H9 (cell line): ENCODE data around the gene PRKAR1A. TPM values are rescaled to one million over a fixed set of nuclear protein-coding genes. Genes with fewer than 3 reads are reported as not detected.

Experiments
- DNase-seq: peaks from one replicate; pipeline ENCODE4 v3.0.0-alpha.2; 2017
- H2AFZ ChIP-seq: one replicate; pipeline ENCODE4 v1.6.1; 2013; ENCODE audit warnings: mild to moderate bottlenecking, low read length, control low read depth, moderate library complexity
- H2AK5ac ChIP-seq: 2 replicates; pipeline ENCODE4 v1.6.1; 2013; ENCODE audit warnings: low read length, control low read depth, mixed read lengths; ENCODE audit not compliant: insufficient read length
- H2BK120ac ChIP-seq: one replicate; pipeline ENCODE4 v1.6.1; 2013; ENCODE audit warnings: low read depth, mild to moderate bottlenecking, low read length, control low read depth, inconsistent platforms; ENCODE audit not compliant: poor library complexity, severe bottlenecking
- H2BK12ac ChIP-seq: 2 replicates; pipeline ENCODE4 v1.6.1; 2013; ENCODE audit warnings: low read length, control low read depth, mixed read lengths, low read depth; ENCODE audit not compliant: insufficient read length
- H2BK15ac ChIP-seq: 2 replicates; pipeline ENCODE4 v1.6.1; 2013; ENCODE audit warnings: low read depth, low read length, control low read depth
- H2BK20ac ChIP-seq: one replicate; pipeline ENCODE4 v1.6.1; 2013; ENCODE audit warnings: low read depth, mild to moderate bottlenecking, low read length, control low read depth, inconsistent platforms; ENCODE audit not compliant: poor library complexity, severe bottlenecking
- H2BK5ac ChIP-seq: 2 replicates; pipeline ENCODE4 v1.6.1; 2013; ENCODE audit warnings: low read length, control low read depth, mixed read lengths; ENCODE audit not compliant: insufficient read length
- H3K14ac ChIP-seq: 2 replicates; pipeline ENCODE4 v1.6.1; 2013; ENCODE audit warnings: low read length, control low read depth; ENCODE audit not compliant: insufficient read depth
- H3K18ac ChIP-seq: 2 replicates; pipeline ENCODE4 v1.6.1; 2013; ENCODE audit warnings: low read depth, mild to moderate bottlenecking, mixed read lengths, low read length, control low read depth; ENCODE audit not compliant: insufficient read length
- H3K23ac ChIP-seq: 2 replicates; pipeline ENCODE4 v1.6.1; 2013; ENCODE audit warnings: low read length, control low read depth, mixed read lengths, low read depth; ENCODE audit not compliant: insufficient read length
- H3K23me2 ChIP-seq: 2 replicates; pipeline ENCODE4 v1.6.1; 2013; ENCODE audit warnings: low read depth, mild to moderate bottlenecking, mixed read lengths, low read length, control low read depth; ENCODE audit not compliant: insufficient read length, poor library complexity, severe bottlenecking
- H3K27ac ChIP-seq: 2 replicates; pipeline ENCODE4 v1.5.1; 2013; ENCODE audit warnings: low read length, control low read depth, mixed read lengths, low read depth; ENCODE audit not compliant: insufficient read length
- H3K27me3 ChIP-seq: 2 replicates; pipeline ENCODE4 v1.6.1; 2013; ENCODE audit warnings: low read length, control low read depth, inconsistent platforms; ENCODE audit not compliant: insufficient read depth
- H3K4ac ChIP-seq: 2 replicates; pipeline ENCODE4 v1.6.1; 2013; ENCODE audit warnings: low read depth, mild to moderate bottlenecking, control low read depth, inconsistent platforms, low read length, moderate library complexity
- H3K4me1 ChIP-seq: 2 replicates; pipeline ENCODE4 v1.6.1; 2013; ENCODE audit warnings: low read length, control low read depth, inconsistent platforms; ENCODE audit not compliant: insufficient read depth
- H3K4me2 ChIP-seq: 2 replicates; pipeline ENCODE4 v1.6.1; 2013; ENCODE audit warnings: low read length, control low read depth, mixed read lengths; ENCODE audit not compliant: insufficient read length, insufficient read depth
- H3K56ac ChIP-seq: 2 replicates; pipeline ENCODE4 v1.6.1; 2013; ENCODE audit warnings: low read depth, mild to moderate bottlenecking, mixed read lengths, low read length, control low read depth; ENCODE audit not compliant: insufficient read length
- H3K79me1 ChIP-seq: 2 replicates; pipeline ENCODE4 v1.6.1; 2013; ENCODE audit warnings: low read depth, mild to moderate bottlenecking, moderate library complexity, low read length, control low read depth, inconsistent platforms; ENCODE audit not compliant: insufficient read depth, poor library complexity, severe bottlenecking
- H3K79me2 ChIP-seq: 2 replicates; pipeline ENCODE4 v1.6.1; 2013; ENCODE audit warnings: low read length, control low read depth, inconsistent platforms; ENCODE audit not compliant: insufficient read depth
- H3K9ac ChIP-seq: 2 replicates; pipeline ENCODE4 v1.6.1; 2013; ENCODE audit warnings: low read length, control low read depth, mixed read lengths; ENCODE audit not compliant: insufficient read length; ENCODE audit errors: extremely low read depth
- H3K9me3 ChIP-seq: one replicate; pipeline ENCODE4 v1.6.1; 2013; ENCODE audit warnings: low read depth, low read length, inconsistent platforms; ENCODE audit not compliant: control insufficient read depth
- H3T11ph ChIP-seq: one replicate; pipeline ENCODE4 v1.6.1; 2013; ENCODE audit warnings: mild to moderate bottlenecking, low read length, control low read depth, inconsistent platforms
- H4K20me1 ChIP-seq: one replicate; pipeline ENCODE4 v1.6.1; 2013; ENCODE audit not compliant: control insufficient read depth, insufficient read length, insufficient read depth
- H4K5ac ChIP-seq: 2 replicates; pipeline ENCODE4 v1.6.1; 2013; ENCODE audit warnings: low read depth, mild to moderate bottlenecking, mixed read lengths, low read length, control low read depth; ENCODE audit not compliant: insufficient read length
- H4K8ac ChIP-seq: replicated peaks from 2 replicates; pipeline ENCODE4 v1.6.1; 2013; ENCODE audit warnings: low read length, control low read depth, mixed read lengths, low read depth; ENCODE audit not compliant: insufficient read length
- H4K91ac ChIP-seq: 2 replicates; pipeline ENCODE4 v1.6.1; 2013; ENCODE audit warnings: low read depth, mild to moderate bottlenecking, moderate library complexity, mixed read lengths, low read length, control low read depth; ENCODE audit not compliant: insufficient read length
- H3K27ac Mint-ChIP-seq, 3 experiments: 2 replicates in 2 of 3; 3 replicates in 1 of 3; pipeline ENCODE4 v1.8.0; 2020 to 2021; ENCODE audit warnings: mixed read lengths in 3 of 3, mild to moderate bottlenecking in 1 of 3, moderate library complexity in 1 of 3
- H3K27me3 Mint-ChIP-seq: 2 replicates; pipeline ENCODE4 v1.8.0; 2021; ENCODE audit warnings: low read depth, mild to moderate bottlenecking, moderate library complexity, mixed read lengths
- H3K36me3 Mint-ChIP-seq, 3 experiments: 2 replicates in 2 of 3; 3 replicates in 1 of 3; pipeline ENCODE4 v1.8.0; 2020 to 2021; ENCODE audit warnings: low read depth in 3 of 3, mixed read lengths in 3 of 3; ENCODE audit not compliant: insufficient read depth in 1 of 3
- H3K4me1 Mint-ChIP-seq, 2 experiments: 2 replicates each; pipeline ENCODE4 v1.8.0; 2020; ENCODE audit warnings: mixed read lengths in 2 of 2
- H3K4me3 Mint-ChIP-seq, 2 experiments: 2 replicates in 1 of 2; 3 replicates in 1 of 2; pipeline ENCODE4 v1.8.0; 2020 to 2021; ENCODE audit warnings: mild to moderate bottlenecking in 2 of 2, mixed read lengths in 2 of 2, moderate library complexity in 1 of 2
- H3K9me3 Mint-ChIP-seq, 2 experiments: 2 replicates in 1 of 2; 3 replicates in 1 of 2; pipeline ENCODE4 v1.8.0; 2020; ENCODE audit warnings: mild to moderate bottlenecking in 2 of 2, mixed read lengths in 2 of 2, moderate library complexity in 1 of 2
- WGBS: extraction: QIAGEN DNeasy Blood & Tissue Kit; methylation state at CpG from one replicate; pipeline ENCODE4 v1.1.7; 2013; ENCODE audit warnings: missing lambda C conversion rate, low lambda C conversion rate, mixed read lengths; ENCODE audit not compliant: insufficient read length; ENCODE audit errors: extremely low coverage; 5-methylcytosine and 5-hydroxymethylcytosine counted together
- total RNA-seq: library from RNA; stranded (reverse); gene quantifications from 2 replicates; pipeline ENCODE4 v1.2.1, GENCODE V29; 2021
- TF ChIP-seq, protein P1 (sequence below): fragments of 200-600 bp; sonication (generic); conservative IDR thresholded peaks from 3 replicates; pipeline ENCODE4 v1.8.0; 2021; ENCODE audit warnings: antibody characterized with exemption, mild to moderate bottlenecking

PRKAR1A gene
- total RNA-seq, 1 experiment from 2014 or later: 171 TPM

DNA sequence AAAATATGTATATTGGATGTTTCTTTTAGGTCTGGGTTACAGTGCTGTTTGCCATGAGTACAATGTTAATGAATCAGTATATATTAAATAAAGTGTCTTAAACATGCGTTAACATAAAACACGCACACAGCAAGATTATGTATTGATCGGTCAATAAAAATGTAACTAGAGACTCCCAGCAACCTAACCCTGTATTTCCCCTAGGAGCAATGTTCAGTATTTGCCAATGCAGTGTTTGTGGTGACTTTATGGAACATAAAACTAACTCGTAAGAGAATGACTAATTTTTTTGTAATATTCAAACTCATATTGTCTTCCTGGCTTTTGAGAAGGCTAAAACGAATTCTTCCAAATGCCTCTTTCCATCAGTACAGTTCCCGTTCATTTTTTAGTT is 22.5 kb downstream of the PRKAR1A start:
- Histone ChIP-seq H2AFZ (no peak overlapping the region), H4K5ac (no peak overlapping the region), H4K8ac (no peak overlapping the region), H2BK5ac (no peak overlapping the region), H3K14ac (no peak overlapping the region), H3T11ph (no peak overlapping the region), H3K79me2 (no peaks in the 10 kb centered on the region), H4K20me1 (peaks cover 2% of the 10 kb centered on the region), H3K4me2 (no peak overlapping the region), H3K27ac (no peak overlapping the region), H3K79me1 (peaks cover 4% of the 10 kb centered on the region), H3K9ac (no peak overlapping the region), H3K9me3 (no peaks in the 10 kb centered on the region), H2BK120ac (no peak overlapping the region), H2BK20ac (no peak overlapping the region), H3K4me1 (no peaks in the 10 kb centered on the region), H2AK5ac (no peak overlapping the region), H3K23ac (no peak overlapping the region), H3K27me3 (no peaks in the 10 kb centered on the region), H2BK12ac (no peak overlapping the region), H2BK15ac (no peak overlapping the region), H4K91ac (no peak overlapping the region), H3K4ac (no peak overlapping the region), H3K23me2 (no peaks in the 10 kb centered on the region), H3K56ac (no peak overlapping the region), H3K18ac (no peak overlapping the region)
- 0 out of 4 replicates have a peak, but pooled peaks cover 0 to 2% of the 10 kb centered on the region in 2 experiments for H3K4me1 Mint-ChIP-seq
- H3K27ac Mint-ChIP-seq: peak overlapping the region in 1 of 3 experiments; percentile 81; a peak in 2 of 7 replicates
- H3K36me3 Mint-ChIP-seq: peaks cover 12 to 77% (median 61%) of the 10 kb centered on the region in 3 experiments; a peak in 6 of 7 replicates
- TF ChIP-seq, protein P1, sequence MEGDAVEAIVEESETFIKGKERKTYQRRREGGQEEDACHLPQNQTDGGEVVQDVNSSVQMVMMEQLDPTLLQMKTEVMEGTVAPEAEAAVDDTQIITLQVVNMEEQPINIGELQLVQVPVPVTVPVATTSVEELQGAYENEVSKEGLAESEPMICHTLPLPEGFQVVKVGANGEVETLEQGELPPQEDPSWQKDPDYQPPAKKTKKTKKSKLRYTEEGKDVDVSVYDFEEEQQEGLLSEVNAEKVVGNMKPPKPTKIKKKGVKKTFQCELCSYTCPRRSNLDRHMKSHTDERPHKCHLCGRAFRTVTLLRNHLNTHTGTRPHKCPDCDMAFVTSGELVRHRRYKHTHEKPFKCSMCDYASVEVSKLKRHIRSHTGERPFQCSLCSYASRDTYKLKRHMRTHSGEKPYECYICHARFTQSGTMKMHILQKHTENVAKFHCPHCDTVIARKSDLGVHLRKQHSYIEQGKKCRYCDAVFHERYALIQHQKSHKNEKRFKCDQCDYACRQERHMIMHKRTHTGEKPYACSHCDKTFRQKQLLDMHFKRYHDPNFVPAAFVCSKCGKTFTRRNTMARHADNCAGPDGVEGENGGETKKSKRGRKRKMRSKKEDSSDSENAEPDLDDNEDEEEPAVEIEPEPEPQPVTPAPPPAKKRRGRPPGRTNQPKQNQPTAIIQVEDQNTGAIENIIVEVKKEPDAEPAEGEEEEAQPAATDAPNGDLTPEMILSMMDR: no peak
- no CpG with 5 or more reads among the region's 6 CpGs for WGBS
- H3K4me3 Mint-ChIP-seq: no peak overlapping the region
- DNase-seq: no peak
- H3K9me3 Mint-ChIP-seq: no peaks in the 10 kb centered on the region
- H3K27me3 Mint-ChIP-seq: no peaks in the 10 kb centered on the region
